ENCODE results near the gene ZNF528.

Gene ZNF528

GRCh38 chr19:52397310-52398080 is at the start of gene ZNF528:
Gene ZNF528 (plus strand): TSS chr19:52397849. CDS start chr19:52402014, 4,165 bp downstream.
- DNase-seq (ENCODE audit: low read depth): peak; percentile 95

- DNase-seq (ENCODE audit: low read depth): no peak
Observed at GRCh38 chr19:52351512-52351911, 46.1 kb upstream of the ZNF528 start.

GRCh38 chr19:52366414-52366824 is 31.2 kb upstream of the ZNF528 start:
- no peak for DNase-seq (ENCODE audit: low read depth)

GRCh38 chr19:52369559-52370340 is 27.9 kb upstream of the ZNF528 start, which contains the start of gene ZNF880:
Gene ZNF880 (plus strand): TSS chr19:52369923. CDS start chr19:52369966, 43 bp downstream.
- DNase-seq (ENCODE audit: low read depth): peak; percentile 93

- DNase-seq (ENCODE audit: low read depth): no peak
Observed at GRCh38 chr19:52370341-52370710, 27.3 kb upstream of the ZNF528 start.

GRCh38 chr19:52391135-52391534 is 6.5 kb upstream of the ZNF528 start:
- DNase-seq (ENCODE audit: low read depth): no peak

GRCh38 chr19:52398081-52398441 is 412 bp downstream of the ZNF528 start:
- peak; percentile 30 for DNase-seq (ENCODE audit: low read depth)

GRCh38 chr19:52410276-52410675 is 12.6 kb downstream of the ZNF528 start:
- no peak for DNase-seq (ENCODE audit: low read depth)

GRCh38 chr19:52415711-52416110 is 18.1 kb downstream of the ZNF528 start:
- DNase-seq (ENCODE audit: low read depth): no peak

- DNase-seq (ENCODE audit: low read depth): no peak
Observed at GRCh38 chr19:52428937-52429336, 31.3 kb downstream of the ZNF528 start, which contains the start of gene ZNF534. Gene ZNF534 (plus strand): TSS chr19:52429148. CDS start chr19:52431475, 2,327 bp downstream.

GRCh38 chr19:52442179-52442578 is 44.5 kb downstream of the ZNF528 start:
- no peak for DNase-seq (ENCODE audit: low read depth)

GRCh38 chr19:52444506-52444905 is 46.9 kb downstream of the ZNF528 start:
- DNase-seq (ENCODE audit: low read depth): no peak

- DNase-seq (ENCODE audit: low read depth): no peak
Observed at GRCh38 chr19:52451241-52451640, 53.6 kb downstream of the ZNF528 start.

GRCh38 chr19:52453324-52454094 is 55.9 kb downstream of the ZNF528 start, which contains the start of gene ZNF578:
Gene ZNF578 (plus strand): TSS chr19:52453553. CDS start chr19:52501846, 48,293 bp downstream.
- peak; percentile 82 for DNase-seq (ENCODE audit: low read depth)

- DNase-seq (ENCODE audit: low read depth): no peak
Observed at GRCh38 chr19:52464798-52465470, 67.3 kb downstream of the ZNF528 start.
